Thoracic aorta (tissue), 2 donors: Measurements from ENCODE around the gene PLA2G4B. TPM values are rescaled to one million over a fixed set of nuclear protein-coding genes. Genes with fewer than 3 reads are reported as not detected.

ENCODE experiments used
- ATAC-seq: fragments of 150-250 bp; one replicate; pipeline ENCODE4 v1.8.0; 2017; ENCODE audit warnings: low read depth; ENCODE audit not compliant: insufficient number of reproducible peaks, low FRiP score
- DNase-seq: peaks from one replicate; pipeline ENCODE4 v3.0.0-alpha.2; 2020; ENCODE audit warnings: low spot score
- H3K27ac ChIP-seq, 2 donors: fragments of 200-600 bp; sonication (generic); 1 replicate in 1 of 2; 2 replicates in 1 of 2; pipeline ENCODE4 v1.5.1; 2016; ENCODE audit warnings: mild to moderate bottlenecking in 2 of 2, moderate library complexity in 2 of 2
- H3K27me3 ChIP-seq: fragments of 200-600 bp; sonication (generic); replicated peaks from 2 replicates; pipeline ENCODE4 v1.6.0; 2016; ENCODE audit warnings: mild to moderate bottlenecking; ENCODE audit not compliant: insufficient read depth
- H3K36me3 ChIP-seq: fragments of 200-600 bp; sonication (generic); one replicate; pipeline ENCODE4 v1.5.1; 2016
- H3K4me1 ChIP-seq, 2 donors: fragments of 200-600 bp; sonication (generic); 1 replicate in 1 of 2; 2 replicates in 1 of 2; pipeline versions ENCODE4 v1.5.1 to v1.6.0; 2016; ENCODE audit warnings: low read depth in 2 of 2, mild to moderate bottlenecking in 1 of 2; ENCODE audit not compliant: control insufficient read depth in 1 of 2
- H3K4me3 ChIP-seq: fragments of 200-600 bp; sonication (generic); 2 replicates; pipeline ENCODE4 v1.5.1; 2016; ENCODE audit warnings: mild to moderate bottlenecking
- H3K9me3 ChIP-seq: fragments of 200-600 bp; sonication (generic); 2 replicates; pipeline ENCODE4 v1.5.1; 2016
- total RNA-seq, 2 donors: library from RNA; depleted of rRNA; stranded (reverse); fragments of >200 nt; gene quantifications; one replicate each; pipeline versions ENCODE4 v1.1.0 to v1.2.3, GENCODE V29; 2016
- TF ChIP-seq, protein P1 (sequence below): fragments of 200-600 bp; sonication (generic); IDR thresholded peaks from one replicate; pipeline ENCODE4 v1.5.1; 2019; ENCODE audit warnings: antibody characterized with exemption

PLA2G4B gene
- total RNA-seq, 2 donors from 2014 or later, result 1.9 to 4.0 TPM

DNA sequence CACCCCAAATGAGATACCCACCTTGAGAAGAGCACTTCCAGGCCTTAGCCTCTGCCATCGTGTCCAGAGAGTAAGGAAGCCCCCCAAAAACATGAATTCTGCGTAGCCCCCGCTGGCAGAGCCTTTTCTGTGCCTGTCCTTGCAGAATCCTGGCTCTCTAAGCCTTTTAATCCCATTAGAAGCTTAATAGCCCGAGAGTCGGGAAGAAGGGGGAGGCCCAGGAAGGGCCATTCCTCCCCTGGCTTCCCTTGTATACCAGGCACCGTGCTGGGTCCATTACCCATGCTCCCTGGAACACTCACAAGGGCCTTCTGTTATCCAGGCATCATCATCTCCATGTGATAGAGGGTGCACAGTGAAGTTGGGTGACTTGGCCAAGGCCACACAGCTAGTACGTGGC is 48.1 kb downstream of the PLA2G4B start:
- no peak for DNase-seq
- Histone ChIP-seq H3K27ac (no peak overlapping the region), H3K9me3 (no peaks in the 10 kb centered on the region), H3K4me3 (no peak overlapping the region), H3K4me1 (peaks cover 3 to 6% of the 10 kb centered on the region in 2 donors), H3K36me3 (no peaks in the 10 kb centered on the region), H3K27me3 (no peaks in the 10 kb centered on the region)
- TF ChIP-seq, protein P1, sequence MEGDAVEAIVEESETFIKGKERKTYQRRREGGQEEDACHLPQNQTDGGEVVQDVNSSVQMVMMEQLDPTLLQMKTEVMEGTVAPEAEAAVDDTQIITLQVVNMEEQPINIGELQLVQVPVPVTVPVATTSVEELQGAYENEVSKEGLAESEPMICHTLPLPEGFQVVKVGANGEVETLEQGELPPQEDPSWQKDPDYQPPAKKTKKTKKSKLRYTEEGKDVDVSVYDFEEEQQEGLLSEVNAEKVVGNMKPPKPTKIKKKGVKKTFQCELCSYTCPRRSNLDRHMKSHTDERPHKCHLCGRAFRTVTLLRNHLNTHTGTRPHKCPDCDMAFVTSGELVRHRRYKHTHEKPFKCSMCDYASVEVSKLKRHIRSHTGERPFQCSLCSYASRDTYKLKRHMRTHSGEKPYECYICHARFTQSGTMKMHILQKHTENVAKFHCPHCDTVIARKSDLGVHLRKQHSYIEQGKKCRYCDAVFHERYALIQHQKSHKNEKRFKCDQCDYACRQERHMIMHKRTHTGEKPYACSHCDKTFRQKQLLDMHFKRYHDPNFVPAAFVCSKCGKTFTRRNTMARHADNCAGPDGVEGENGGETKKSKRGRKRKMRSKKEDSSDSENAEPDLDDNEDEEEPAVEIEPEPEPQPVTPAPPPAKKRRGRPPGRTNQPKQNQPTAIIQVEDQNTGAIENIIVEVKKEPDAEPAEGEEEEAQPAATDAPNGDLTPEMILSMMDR, result no peak
- ATAC-seq, result no peak

DNA sequence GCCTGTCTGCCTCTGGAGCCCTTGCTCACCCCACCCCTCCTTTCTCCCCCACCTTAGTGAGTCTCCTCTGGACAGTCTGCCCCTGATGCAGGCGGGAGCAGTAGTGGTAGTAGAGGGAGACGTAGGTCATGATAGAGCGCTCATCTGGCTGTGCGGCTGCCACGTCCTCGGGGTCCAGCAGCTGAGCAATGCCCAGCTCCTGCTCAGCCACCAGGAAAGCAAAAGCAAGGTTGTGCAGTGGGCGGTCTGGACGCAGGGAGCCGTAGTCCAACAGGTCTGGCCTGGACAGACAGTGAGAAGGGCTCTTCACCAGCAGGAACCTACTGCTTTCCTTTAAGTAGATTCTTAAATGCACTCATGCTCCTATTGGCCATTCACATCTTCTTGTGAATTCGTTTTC is 48.5 kb downstream of the PLA2G4B start:
- ATAC-seq (no peak), DNase-seq (no peak)
- Histone ChIP-seq H3K4me1 (peaks cover 3 to 5% of the 10 kb centered on the region in 2 donors), H3K36me3 (no peaks in the 10 kb centered on the region), H3K27me3 (no peaks in the 10 kb centered on the region), H3K27ac (no peak overlapping the region), H3K4me3 (no peak overlapping the region), H3K9me3 (no peaks in the 10 kb centered on the region)
- TF ChIP-seq, protein P1, result no peak

GRCh38 chr15:41887893-41888292 is 49.2 kb downstream of the PLA2G4B start:
- no peaks in the 10 kb centered on the region for H3K9me3 ChIP-seq
- TF ChIP-seq, protein P1, result no peak
- ATAC-seq, result no peak
- no peak overlapping the region for H3K27ac ChIP-seq
- no peak overlapping the region for H3K4me3 ChIP-seq
- DNase-seq, result no peak
- no peaks in the 10 kb centered on the region for H3K27me3 ChIP-seq
- H3K36me3 ChIP-seq, result no peaks in the 10 kb centered on the region
- no peaks in the 10 kb centered on the region for H3K4me1 ChIP-seq

GRCh38 chr15:41888662-41889253 is 50.1 kb downstream of the PLA2G4B start:
- TF ChIP-seq, protein P1, result no peak
- peaks cover 0 to 3% of the 10 kb centered on the region in 2 donors for H3K4me1 ChIP-seq
- H3K27ac ChIP-seq, result no peak overlapping the region
- DNase-seq (no peak), ATAC-seq (no peak)
- H3K36me3 ChIP-seq, result no peaks in the 10 kb centered on the region
- no peaks in the 10 kb centered on the region for H3K27me3 ChIP-seq
- H3K9me3 ChIP-seq, result no peaks in the 10 kb centered on the region
- no peak overlapping the region for H3K4me3 ChIP-seq

- H3K27ac ChIP-seq, result no peak overlapping the region
- H3K9me3 ChIP-seq, result no peaks in the 10 kb centered on the region
- TF ChIP-seq, protein P1, result no peak
- DNase-seq (no peak), ATAC-seq (no peak)
- no peaks in the 10 kb centered on the region for H3K27me3 ChIP-seq
- H3K36me3 ChIP-seq, result no peaks in the 10 kb centered on the region
- no peak overlapping the region for H3K4me3 ChIP-seq
- H3K4me1 ChIP-seq, result peaks cover 7 to 17% of the 10 kb centered on the region in 2 donors
Observed at GRCh38 chr15:41890050-41890690, 51.5 kb downstream of the PLA2G4B start.
